Prostate gland (tissue), 2 donors: ENCODE results near the gene TARS1.

Source experiments
- CTCF ChIP-seq, 4 experiments: fragments of 200-600 bp in 2 of 4; fragments of 450-650 bp in 2 of 4; sonication (generic) in 2 of 4; IDR thresholded peaks; 1 replicate in 3 of 4; 2 replicates in 1 of 4; pipeline ENCODE4 v1.5.1; 2016 to 2019; ENCODE audit warnings: antibody characterized with exemption in 4 of 4, mild to moderate bottlenecking in 2 of 4, moderate library complexity in 2 of 4
- POLR2A ChIP-seq: fragments of 450-650 bp; IDR thresholded peaks from one replicate; pipeline ENCODE4 v1.6.1; 2016; ENCODE audit warnings: antibody characterized with exemption, mild to moderate bottlenecking
- POLR2AphosphoS5 ChIP-seq: sonication (generic); formaldehyde crosslinking; IDR thresholded peaks from one replicate; pipeline ENCODE4 v1.6.1; 2017; ENCODE audit warnings: antibody characterized with exemption

GRCh38 chr5:33494466-33494865, 53.7 kb downstream of the TARS1 start:
- no peak for TF ChIP-seq CTCF (IDR thresholded peaks at IDR 0.05)
- no peak for TF ChIP-seq POLR2AphosphoS5
- no peak for TF ChIP-seq POLR2A
